GM18526 (cell line): ENCODE data around the gene SLC30A1.

Experiments
- POLR2A ChIP-seq: IDR thresholded peaks from 3 replicates; pipeline ENCODE4 v1.6.1; 2011; ENCODE audit not compliant: insufficient read length; ENCODE audit errors: extremely low read depth

Gene SLC30A1

DNA sequence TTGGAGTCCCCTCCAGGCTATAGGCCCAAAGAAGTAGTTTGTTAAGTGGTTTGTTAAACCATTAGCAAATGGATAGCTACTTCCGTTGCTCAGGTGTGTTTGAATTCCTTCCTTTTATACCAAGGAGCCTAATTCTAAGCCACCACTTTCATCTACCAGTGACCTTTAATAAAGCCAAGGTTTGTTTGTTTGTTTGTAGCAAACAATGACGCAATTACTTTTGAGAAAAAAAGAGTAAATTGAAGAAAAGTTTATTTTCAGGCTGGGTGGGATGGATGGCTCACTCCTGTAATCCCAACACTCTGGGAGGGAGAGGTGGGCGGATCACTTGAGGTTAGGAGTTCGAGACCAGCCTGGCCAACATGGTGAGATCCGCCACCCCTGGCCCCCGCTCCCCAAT is 56.2 kb downstream of the SLC30A1 start:
- no peak for TF ChIP-seq POLR2A
